B cell (primary cell): Measurements from ENCODE around the gene KCNIP1. TPM values are rescaled to one million over a fixed set of nuclear protein-coding genes. Genes with fewer than 3 reads are reported as not detected.

Experiments
- ATAC-seq: fragments of 200-7000 bp; cut with Tn5 transposase; one replicate; pipeline ENCODE4 v1.10.0; 2021; ENCODE audit warnings: low read depth, mild to moderate bottlenecking, moderate number of reproducible peaks, moderate library complexity
- CTCF ChIA-PET: fragments of 350-600 bp; sonication (Branson Sonifier 250); formaldehyde crosslinking; loops from one replicate; lab custom pipeline; 2021; ENCODE audit warnings: antibody characterized with exemption, inconsistent platforms; lab: Charles Lee
- POLR2A ChIA-PET: fragments of 350-600 bp; sonication (Branson Sonifier 250); formaldehyde crosslinking; loops from one replicate; lab custom pipeline; 2021; ENCODE audit warnings: antibody characterized with exemption; lab: Charles Lee
- DNase-seq: peaks from one replicate; pipeline ENCODE4 v3.0.0; 2013
- H2AFZ ChIP-seq: 2 replicates; pipeline ENCODE4 v1.6.1; 2012; ENCODE audit warnings: mild to moderate bottlenecking, low read depth, low read length; ENCODE audit not compliant: insufficient read depth, poor library complexity, severe bottlenecking
- H3K27ac ChIP-seq, 2 donors: 1 replicate in 1 of 2; 2 replicates in 1 of 2; pipeline ENCODE4 v1.5.1; 2012 to 2013; ENCODE audit warnings: low read length in 2 of 2, mild to moderate bottlenecking in 2 of 2, moderate library complexity in 1 of 2
- H3K27me3 ChIP-seq, 4 experiments: fragments of 200-600 bp in 1 of 4; sonication (generic) in 1 of 4; replicated peaks in 1 of 4; 1 replicate in 2 of 4; 2 replicates in 2 of 4; pipeline versions ENCODE4 v1.6.1 to v1.7.0; 2013 to 2016; ENCODE audit warnings: low read length in 3 of 4, mild to moderate bottlenecking in 2 of 4, mixed read lengths in 1 of 4, moderate library complexity in 1 of 4; ENCODE audit not compliant: insufficient read depth in 4 of 4, control insufficient read depth in 3 of 4; ENCODE audit errors: control extremely low read depth in 1 of 4
- H3K36me3 ChIP-seq, 2 experiments: replicated peaks in 1 of 2; 1 replicate in 1 of 2; 2 replicates in 1 of 2; pipeline versions ENCODE4 v1.6.1 to v1.7.1; 2013; ENCODE audit warnings: low read length in 1 of 2; ENCODE audit not compliant: insufficient read depth in 2 of 2, control insufficient read depth in 1 of 2; ENCODE audit errors: control extremely low read depth in 1 of 2, extremely low read depth in 1 of 2
- H3K4me1 ChIP-seq, 2 donors: fragments of 200-600 bp in 1 of 2; sonication (generic) in 1 of 2; 1 replicate in 1 of 2; 2 replicates in 1 of 2; pipeline versions ENCODE4 v1.5.1 to v1.6.1; 2013 to 2017; ENCODE audit warnings: low read length in 2 of 2; ENCODE audit not compliant: control insufficient read depth in 2 of 2, insufficient read depth in 2 of 2
- H3K4me2 ChIP-seq: replicated peaks from 2 replicates; pipeline ENCODE3; 2012; ENCODE audit warnings: mild to moderate bottlenecking, low read depth, low read length; ENCODE audit not compliant: poor library complexity, severe bottlenecking
- H3K4me3 ChIP-seq, 5 experiments: fragments of 200-600 bp in 1 of 5; sonication (generic) in 1 of 5; 1 replicate in 3 of 5; 2 replicates in 2 of 5; pipeline versions ENCODE4 v1.5.1 to v1.7.0; 2011 to 2016; ENCODE audit warnings: low read length in 4 of 5, mild to moderate bottlenecking in 4 of 5, low read depth in 2 of 5, control low read depth in 1 of 5, moderate library complexity in 1 of 5; ENCODE audit not compliant: insufficient read depth in 1 of 5; ENCODE audit errors: control extremely low read depth in 1 of 5, extremely low read depth in 1 of 5
- H3K79me2 ChIP-seq: fragments of 200-600 bp; sonication (generic); one replicate; pipeline ENCODE4 v1.6.0; 2016; ENCODE audit warnings: low read length; ENCODE audit not compliant: control insufficient read depth, insufficient read depth
- H3K9ac ChIP-seq: fragments of 200-600 bp; sonication (generic); 2 replicates; pipeline ENCODE4 v1.6.1; 2017; ENCODE audit warnings: mild to moderate bottlenecking, low read length, moderate library complexity
- H3K9me3 ChIP-seq, 3 donors: one replicate each; pipeline versions ENCODE4 v1.6.1 to v1.7.1; 2013; ENCODE audit warnings: low read length in 2 of 3; ENCODE audit not compliant: control insufficient read depth in 2 of 3, insufficient read depth in 1 of 3; ENCODE audit errors: control extremely low read depth in 1 of 3
- H4K20me1 ChIP-seq: 2 replicates; pipeline ENCODE4 v1.6.0; 2012; ENCODE audit warnings: mild to moderate bottlenecking, low read length; ENCODE audit not compliant: insufficient read depth, control insufficient read depth, poor library complexity, severe bottlenecking
- H3K27ac Mint-ChIP-seq: one replicate; pipeline ENCODE4 v1.8.0; 2021; ENCODE audit warnings: mixed read lengths
- H3K27me3 Mint-ChIP-seq: one replicate; pipeline ENCODE4 v1.8.0; 2021; ENCODE audit warnings: mixed read lengths
- H3K4me1 Mint-ChIP-seq: one replicate; pipeline ENCODE4 v1.8.0; 2021; ENCODE audit warnings: mixed read lengths
- H3K4me3 Mint-ChIP-seq: one replicate; pipeline ENCODE4 v1.8.0; 2021; ENCODE audit warnings: mixed read lengths
- H3K9me3 Mint-ChIP-seq: one replicate; pipeline ENCODE4 v1.8.0; 2022; ENCODE audit warnings: mixed read lengths; ENCODE audit not compliant: insufficient read depth
- CTCF ChIP-seq: fragments of 200-600 bp; IDR thresholded peaks from one replicate; pipeline ENCODE4 v1.8.0; 2022; ENCODE audit warnings: antibody characterized with exemption, mild to moderate bottlenecking
- EZH2 ChIP-seq: IDR thresholded peaks from 2 replicates; pipeline ENCODE4 v1.6.1; 2012; ENCODE audit warnings: borderline replicate concordance, low read depth, mild to moderate bottlenecking, moderate library complexity, low read length; ENCODE audit not compliant: insufficient read depth, poor library complexity, severe bottlenecking
- WGBS: methylation state at CpG from one replicate; pipeline ENCODE4 v1.1.5; 2013; ENCODE audit warnings: missing lambda C conversion rate; ENCODE audit not compliant: insufficient coverage; 5-methylcytosine and 5-hydroxymethylcytosine counted together
- intact Hi-C: fragments of 100-400 bp; cut with micrococcal nuclease; formaldehyde crosslinking; loops from one replicate; pipeline ENCODE4 v1.10.0; 2022
- polyA plus RNA-seq: library from polyadenylated mRNA; depleted of rRNA; stranded (reverse); fragments of >200 nt; gene quantifications from 2 replicates; pipeline ENCODE4 v1.2.3, GENCODE V29; 2012
- total RNA-seq, 2 donors: library from RNA; stranded (reverse); fragments of 120-200 nt in 1 of 2; gene quantifications; 1 replicate in 1 of 2; 2 replicates in 1 of 2; pipeline versions ENCODE4 v1.2.3 to v1.2.4, GENCODE V29; 2013 to 2022

KCNIP1 gene
- total and polyA plus RNA-seq, 2 donors (not counting 1 experiment from before 2014, with no cell fraction given), result not detected

- no peaks in the 10 kb centered on the region for H3K4me1 ChIP-seq
- Mint-ChIP-seq H3K4me3 (no peak overlapping the region), H3K9me3 (peaks cover 3% of the 10 kb centered on the region), H3K4me1 (no peaks in the 10 kb centered on the region), H3K27me3 (peaks cover 20% of the 10 kb centered on the region), H3K27ac (no peak overlapping the region)
- no peak overlapping the region for H3K4me2 ChIP-seq
- H3K79me2 ChIP-seq, result no peaks in the 10 kb centered on the region
- H3K36me3 ChIP-seq, result no peaks in the 10 kb centered on the region
- no peaks in the 10 kb centered on the region for H3K9me3 ChIP-seq
- TF ChIP-seq EZH2 (no peak), CTCF (no peak)
- CTCF ChIA-PET, result no interaction called here
- ATAC-seq, result no peak
- POLR2A ChIA-PET, result no interaction called here
- no peaks in the 10 kb centered on the region for H4K20me1 ChIP-seq
- 80% methylated on average over 2 of the region's 8 CpGs for WGBS
- no peak overlapping the region for H3K27ac ChIP-seq
- no peak overlapping the region for H3K4me3 ChIP-seq
- H3K27me3 ChIP-seq, result peaks cover 0 to 3% (median 0%) of the 10 kb centered on the region in 4 experiments
- no peak overlapping the region for H2AFZ ChIP-seq
- intact Hi-C loops, result no loop called here
- DNase-seq, result no peak
- H3K9ac ChIP-seq, result no peak overlapping the region
These were observed 200.8 kb downstream of the KCNIP1 start for GRCh38 chr5:170704417-170705192.

GRCh38 chr5:170709640-170710039 lies 205.8 kb downstream of the KCNIP1 start:
- Histone ChIP-seq H2AFZ (no peak overlapping the region), H3K27ac (no peak overlapping the region), H3K4me3 (no peak overlapping the region), H3K79me2 (no peaks in the 10 kb centered on the region), H3K9me3 (peaks cover 0 to 5% (median 0%) of the 10 kb centered on the region in 3 donors), H3K4me1 (no peaks in the 10 kb centered on the region), H3K4me2 (no peak overlapping the region), H3K36me3 (no peaks in the 10 kb centered on the region), H4K20me1 (no peaks in the 10 kb centered on the region), H3K9ac (no peak overlapping the region), H3K27me3 (peaks cover 0 to 6% (median 0%) of the 10 kb centered on the region in 4 experiments)
- Mint-ChIP-seq H3K4me3 (no peak overlapping the region), H3K27ac (no peak overlapping the region), H3K4me1 (no peaks in the 10 kb centered on the region), H3K27me3 (peaks cover 26% of the 10 kb centered on the region), H3K9me3 (peaks cover 3% of the 10 kb centered on the region)
- 67% methylated on average over 4 of the region's 6 CpGs for WGBS
- intact Hi-C loops, result no loop called here
- DNase-seq (no peak), ATAC-seq (no peak)
- POLR2A ChIA-PET, result no interaction called here
- TF ChIP-seq CTCF, result no peak
- no peak for TF ChIP-seq EZH2
- CTCF ChIA-PET, result no interaction called here
